GM10847 (cell line): ENCODE measurements around the gene SLC9A7.

ENCODE experiments used
- POLR2A ChIP-seq: IDR thresholded peaks from 2 replicates; pipeline ENCODE4 v1.6.1; 2011; ENCODE audit not compliant: insufficient read length; ENCODE audit errors: extremely low read depth

SLC9A7 gene

DNA sequence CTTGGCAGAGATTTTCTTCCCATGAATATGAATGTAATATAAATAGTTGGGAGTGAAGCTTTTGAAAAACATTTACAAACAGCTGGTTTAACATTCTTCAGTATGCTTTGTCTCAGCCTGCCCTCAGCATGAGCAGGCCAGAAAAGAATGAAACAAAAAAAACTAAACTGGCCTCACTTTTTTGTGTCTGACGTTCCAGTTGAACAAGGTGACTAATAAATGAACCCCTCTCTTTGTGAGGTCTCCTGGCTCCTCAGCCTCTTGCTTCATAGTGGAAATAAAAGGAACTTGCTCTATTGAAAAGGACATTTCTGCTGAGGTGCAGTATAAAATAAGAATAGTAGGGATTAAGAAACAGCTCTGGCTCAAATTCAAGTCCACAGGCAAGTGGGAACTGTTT, 176.0 kb downstream of the SLC9A7 start:
- TF ChIP-seq POLR2A, result no peak

DNA sequence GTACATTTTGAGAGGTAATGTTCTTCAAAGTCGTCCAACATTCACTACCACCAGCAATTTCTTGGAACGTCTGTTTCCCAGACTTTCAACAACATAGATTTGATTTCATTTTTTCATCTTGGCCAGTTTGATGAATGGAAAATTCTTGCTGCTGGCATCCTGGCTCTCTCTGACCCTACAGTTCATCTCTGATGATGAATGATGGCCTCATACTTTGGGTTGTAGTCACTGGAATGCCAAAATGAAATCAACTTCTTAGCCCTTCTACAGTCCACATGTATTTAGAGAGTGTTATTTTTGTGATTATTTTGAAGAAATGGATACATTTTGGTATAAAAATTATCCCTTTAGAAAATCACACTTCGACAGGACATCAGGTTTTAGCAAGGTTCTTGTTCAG, 176.6 kb downstream of the SLC9A7 start:
- TF ChIP-seq POLR2A, result no peak

DNA sequence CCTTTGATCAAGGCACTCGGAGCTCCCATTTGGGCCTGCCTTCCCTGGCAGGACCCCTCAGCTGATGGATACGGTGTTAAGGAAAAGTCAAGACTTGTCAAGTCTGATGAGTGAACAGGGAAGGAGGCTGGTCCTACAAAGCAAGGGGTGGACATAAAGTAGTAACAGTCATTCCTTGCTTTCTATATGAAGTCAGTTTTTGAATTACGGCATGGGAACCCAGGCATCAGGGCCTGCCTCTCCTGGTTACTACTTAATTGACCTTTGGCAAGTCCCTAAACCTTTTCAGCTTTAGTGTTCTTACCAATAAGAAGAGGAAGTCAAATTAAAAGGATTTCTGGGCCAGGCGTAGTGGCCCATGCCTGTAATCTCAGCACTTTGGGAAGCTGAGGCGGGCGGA, 178.3 kb downstream of the SLC9A7 start:
- TF ChIP-seq POLR2A, result no peak

DNA sequence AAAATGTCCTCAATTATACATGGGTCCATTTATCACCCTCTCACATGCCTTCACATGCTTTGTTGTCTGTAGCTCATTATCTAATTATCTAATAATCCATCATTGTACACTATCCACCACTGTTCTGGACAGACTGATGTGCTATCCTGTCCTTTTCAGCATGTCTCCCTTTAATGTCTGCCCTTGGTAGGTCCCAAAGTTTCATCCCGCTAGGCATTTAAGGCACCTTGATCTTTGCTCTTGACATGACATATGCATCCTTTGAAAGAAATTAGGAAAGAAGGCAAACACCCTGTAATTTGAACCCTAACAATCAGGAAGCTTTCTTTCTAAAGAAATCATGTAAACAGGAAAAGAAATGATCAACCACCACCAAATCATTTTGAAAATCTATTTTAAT, 179.7 kb downstream of the SLC9A7 start:
- no peak for TF ChIP-seq POLR2A

DNA sequence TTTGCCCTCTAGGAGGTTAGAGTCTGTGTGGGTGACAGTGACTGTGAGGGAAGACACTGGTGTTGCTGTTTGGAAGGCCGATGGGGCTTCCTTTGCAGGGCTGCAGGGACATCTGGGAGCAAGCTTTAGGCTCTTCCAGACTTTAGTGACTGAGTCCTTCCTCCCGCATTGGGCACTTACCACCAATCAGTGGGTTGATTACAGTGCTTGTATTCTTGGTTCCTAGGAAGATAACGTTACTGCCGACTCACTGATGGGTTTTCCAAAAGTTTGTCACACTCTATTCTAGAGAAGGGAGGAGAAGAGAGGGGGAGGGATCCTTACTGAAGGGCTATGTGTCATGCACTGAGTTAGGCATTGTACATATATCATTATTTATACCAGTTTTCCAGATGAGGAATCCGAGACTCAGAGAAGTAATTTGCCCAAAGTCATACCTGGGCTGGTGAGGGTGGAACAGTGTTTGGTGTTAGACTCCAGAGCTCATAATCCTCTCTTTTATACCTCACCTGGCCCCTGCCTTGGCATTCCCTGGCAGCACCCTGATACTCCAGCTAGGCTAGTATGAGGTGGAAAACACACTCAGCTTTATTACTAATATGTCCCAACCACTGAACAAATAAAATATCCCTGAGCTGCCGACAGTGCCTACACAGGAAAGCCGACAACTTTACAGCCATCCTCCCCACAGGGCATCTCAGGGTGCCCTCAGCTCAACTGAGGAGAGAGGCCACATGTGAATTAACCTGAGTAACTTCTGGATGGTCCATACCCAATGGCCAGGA, 181.5 kb downstream of the SLC9A7 start:
- TF ChIP-seq POLR2A, result no peak

DNA sequence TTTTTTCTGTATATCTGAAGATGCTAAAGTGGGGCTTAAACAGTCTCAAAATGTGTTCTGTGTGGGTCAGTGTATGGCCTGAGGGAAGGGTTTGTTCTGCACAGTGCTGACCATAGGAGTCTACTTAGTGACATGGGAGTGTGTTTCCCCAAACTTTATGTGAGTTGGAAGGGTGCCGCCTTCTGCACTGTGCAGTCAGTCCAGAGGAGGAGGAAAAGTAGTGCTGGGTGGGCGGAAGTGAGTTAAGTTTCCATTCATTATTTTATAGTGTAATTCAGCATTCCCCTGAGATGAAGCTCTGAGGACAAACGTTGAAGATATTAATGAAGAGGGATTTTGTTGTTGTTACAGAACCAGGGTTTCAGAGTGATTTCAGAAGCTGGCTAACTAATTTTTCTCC, 182.5 kb downstream of the SLC9A7 start:
- no peak for TF ChIP-seq POLR2A

DNA sequence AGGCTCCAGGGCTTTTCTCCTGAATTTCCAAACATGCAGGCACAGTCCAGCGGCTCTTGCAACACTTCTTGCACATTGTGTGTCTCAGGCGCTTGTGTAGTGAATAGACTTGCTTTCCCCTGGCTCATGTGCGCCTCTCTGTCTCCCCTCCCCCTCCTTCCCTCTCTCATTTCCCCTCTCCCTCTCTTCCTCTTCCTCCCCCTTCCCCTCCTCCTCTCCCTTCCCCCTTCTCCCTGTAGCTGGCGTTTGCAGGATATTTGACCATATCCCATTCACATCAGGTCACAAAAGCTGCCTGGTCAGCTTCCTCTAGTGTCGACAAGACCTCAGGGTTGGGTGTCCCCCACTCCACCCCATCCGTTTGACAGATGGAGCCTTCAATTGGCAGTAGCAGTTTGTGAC, 182.9 kb downstream of the SLC9A7 start:
- no peak for TF ChIP-seq POLR2A

DNA sequence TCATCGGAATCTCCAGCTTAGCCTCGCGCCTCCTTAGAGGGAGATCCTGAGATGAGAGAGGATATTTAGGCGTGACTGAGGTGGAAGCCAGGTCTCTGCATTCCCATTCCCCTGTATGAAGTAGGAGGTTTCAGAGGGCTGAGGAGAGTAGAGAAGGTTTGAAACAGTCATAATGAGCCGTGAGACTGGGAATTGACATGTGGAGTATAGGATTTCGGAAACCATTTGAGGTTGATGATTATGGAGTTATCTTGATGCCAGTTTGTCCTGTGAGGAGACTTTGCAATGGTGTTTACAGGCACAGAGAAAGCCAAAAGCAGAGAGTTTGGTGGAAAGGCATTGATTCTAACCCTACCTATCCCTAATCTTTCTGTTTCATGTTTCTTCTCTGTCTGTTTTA, 183.3 kb downstream of the SLC9A7 start:
- TF ChIP-seq POLR2A, result no peak

DNA sequence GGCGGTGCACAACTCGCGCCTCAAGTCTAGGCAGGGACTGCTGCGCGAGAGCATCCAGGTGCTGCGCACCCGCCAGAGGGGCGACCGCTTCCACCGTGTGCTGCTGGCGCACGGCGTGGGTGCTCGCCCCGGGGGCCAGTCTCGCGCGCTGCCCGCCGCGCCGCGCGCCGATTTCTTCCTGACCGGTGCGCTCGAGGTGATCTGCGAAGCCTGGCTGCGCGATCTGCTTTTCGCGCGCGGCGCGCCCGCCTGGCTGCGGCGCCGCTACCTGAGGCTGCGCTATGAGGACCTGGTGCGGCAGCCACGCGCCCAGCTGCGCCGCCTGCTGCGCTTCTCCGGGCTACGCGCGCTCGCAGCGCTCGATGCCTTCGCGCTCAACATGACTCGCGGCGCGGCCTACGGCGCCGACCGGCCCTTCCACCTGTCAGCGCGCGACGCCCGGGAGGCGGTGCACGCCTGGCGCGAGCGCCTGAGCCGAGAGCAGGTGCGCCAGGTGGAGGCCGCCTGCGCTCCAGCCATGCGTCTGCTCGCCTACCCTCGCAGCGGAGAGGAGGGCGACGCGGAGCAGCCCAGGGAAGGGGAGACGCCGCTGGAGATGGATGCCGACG, 184.0 kb downstream of the SLC9A7 start:
- TF ChIP-seq POLR2A, result no peak

DNA sequence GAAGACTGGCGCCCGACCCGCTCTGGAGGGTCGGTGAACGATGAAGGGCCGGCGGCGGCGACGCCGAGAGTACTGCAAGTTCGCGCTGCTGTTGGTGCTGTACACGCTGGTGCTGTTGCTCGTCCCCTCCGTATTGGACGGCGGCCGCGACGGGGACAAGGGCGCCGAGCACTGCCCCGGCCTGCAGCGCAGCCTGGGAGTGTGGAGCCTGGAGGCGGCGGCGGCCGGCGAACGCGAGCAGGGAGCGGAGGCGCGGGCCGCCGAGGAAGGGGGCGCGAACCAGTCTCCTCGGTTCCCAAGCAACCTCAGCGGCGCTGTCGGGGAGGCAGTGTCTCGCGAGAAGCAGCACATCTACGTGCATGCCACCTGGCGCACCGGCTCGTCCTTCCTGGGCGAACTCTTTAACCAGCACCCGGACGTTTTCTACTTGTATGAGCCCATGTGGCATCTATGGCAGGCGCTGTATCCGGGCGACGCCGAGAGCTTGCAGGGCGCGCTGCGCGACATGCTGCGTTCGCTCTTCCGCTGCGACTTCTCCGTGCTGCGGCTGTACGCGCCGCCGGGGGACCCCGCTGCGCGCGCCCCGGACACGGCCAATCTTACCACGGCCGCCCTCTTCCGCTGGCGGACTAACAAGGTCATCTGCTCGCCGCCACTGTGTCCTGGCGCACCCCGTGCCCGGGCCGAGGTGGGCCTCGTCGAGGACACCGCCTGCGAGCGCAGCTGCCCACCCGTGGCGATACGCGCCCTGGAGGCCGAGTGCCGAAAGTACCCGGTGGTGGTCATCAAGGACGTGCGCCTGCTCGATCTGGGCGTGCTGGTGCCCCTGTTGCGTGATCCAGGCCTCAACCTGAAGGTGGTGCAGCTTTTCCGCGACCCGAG, 184.8 kb downstream of the SLC9A7 start:
- TF ChIP-seq POLR2A, result no peak

DNA sequence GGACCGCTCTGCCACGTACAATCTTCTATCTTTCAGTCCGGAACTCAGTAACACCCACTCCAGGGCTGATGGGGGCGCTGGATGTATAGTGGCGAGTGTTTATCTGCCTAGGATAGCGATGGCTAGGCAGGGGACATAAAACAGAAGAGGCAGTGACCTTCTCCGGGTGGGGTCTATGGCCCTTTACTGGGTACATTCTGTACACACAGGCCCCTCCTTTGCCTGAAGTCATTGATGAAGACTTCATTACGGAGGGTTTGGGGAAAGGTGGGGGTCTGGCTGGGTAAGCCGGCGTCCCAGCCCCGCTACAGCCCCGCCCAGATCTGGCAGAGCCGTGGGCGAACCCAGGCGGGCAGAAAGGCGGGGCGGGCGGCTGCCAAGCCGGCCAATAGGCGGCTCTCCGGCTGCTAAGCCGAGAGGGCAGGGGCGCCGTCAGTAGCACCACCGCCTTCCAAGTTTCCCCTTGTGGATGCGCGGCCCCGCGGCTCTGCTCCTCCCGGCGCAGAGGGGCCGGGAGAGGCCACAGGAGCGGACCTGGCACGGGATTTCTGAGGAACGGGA, 185.5 kb downstream of the SLC9A7 start, which contains the start of gene CHST7:
Gene CHST7, plus strand, starts transcription at position 435 of the 561 bp plus-strand sequence. CDS start 167 bp downstream, outside the sequence.
- no peak for TF ChIP-seq POLR2A

DNA sequence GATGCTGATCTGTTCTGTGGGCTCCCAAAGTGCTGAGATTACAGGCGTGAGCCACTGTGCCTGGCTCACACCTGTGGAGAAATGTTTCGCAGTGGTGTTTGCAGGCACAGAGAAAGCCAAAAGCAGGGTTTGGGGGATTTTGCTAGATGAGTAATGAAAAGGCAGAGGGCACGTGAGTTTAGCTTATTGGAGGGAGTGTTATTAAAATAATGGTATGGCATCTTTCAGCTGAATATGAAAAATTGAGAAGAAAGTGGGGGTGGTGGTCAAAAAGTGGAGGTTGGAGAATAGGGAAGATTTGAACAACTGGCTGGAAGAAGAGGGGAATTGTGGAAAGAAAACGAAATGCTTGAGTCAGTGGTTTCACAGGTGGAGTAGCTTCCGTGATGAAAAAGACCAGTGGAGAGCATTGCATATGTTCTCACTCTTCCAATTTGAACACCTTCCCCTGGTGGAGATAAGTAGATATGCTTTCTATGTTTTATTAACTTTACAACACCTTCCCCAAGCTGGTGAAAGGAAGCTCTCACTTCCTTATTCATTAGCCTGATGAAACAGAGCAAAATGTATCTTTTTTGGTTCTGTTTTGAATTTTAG, 186.5 kb downstream of the SLC9A7 start:
- no peak for TF ChIP-seq POLR2A

DNA sequence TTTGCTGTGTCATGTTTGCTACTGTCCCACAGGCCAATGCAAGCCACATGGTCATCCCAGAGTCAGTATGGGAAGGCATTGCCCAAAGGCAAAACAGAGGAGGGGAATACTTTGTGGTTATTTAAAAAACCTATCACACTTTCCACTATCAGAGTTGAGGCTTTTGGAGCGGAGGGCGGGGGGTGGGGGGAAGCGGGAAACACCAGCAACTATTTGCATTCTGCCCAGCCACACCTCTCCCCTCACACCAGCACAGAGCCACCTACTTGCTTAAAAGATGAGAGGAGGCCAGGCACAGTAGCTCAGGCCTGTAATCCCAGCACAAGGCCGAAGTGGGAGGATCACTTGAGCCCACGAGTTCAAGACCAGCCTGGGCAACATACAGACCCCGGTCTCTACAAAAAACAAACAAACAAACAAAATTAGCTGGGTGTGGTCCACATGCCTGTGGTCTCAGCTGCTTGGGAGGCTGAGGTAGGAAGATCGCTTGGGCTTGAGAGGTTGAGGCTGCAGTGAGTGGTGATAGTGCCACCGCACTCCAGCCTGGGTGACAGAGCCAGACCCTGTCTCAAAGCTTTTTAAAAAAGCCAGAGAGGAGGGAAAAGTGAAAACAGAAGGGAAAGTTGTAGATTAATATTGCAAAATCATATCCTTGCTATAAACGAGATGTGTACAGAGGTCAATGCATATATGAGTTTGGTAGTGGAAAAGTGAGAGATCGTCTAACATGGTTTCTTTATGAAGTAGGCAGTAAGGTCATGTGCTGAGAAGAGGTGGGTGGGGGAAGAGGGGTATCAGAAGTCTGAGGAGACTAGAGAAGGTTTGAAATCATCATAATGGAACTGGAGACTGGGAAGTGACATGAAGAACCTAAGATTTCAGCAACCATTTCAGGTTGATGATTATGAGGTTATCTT, 187.2 kb downstream of the SLC9A7 start:
- no peak for TF ChIP-seq POLR2A

DNA sequence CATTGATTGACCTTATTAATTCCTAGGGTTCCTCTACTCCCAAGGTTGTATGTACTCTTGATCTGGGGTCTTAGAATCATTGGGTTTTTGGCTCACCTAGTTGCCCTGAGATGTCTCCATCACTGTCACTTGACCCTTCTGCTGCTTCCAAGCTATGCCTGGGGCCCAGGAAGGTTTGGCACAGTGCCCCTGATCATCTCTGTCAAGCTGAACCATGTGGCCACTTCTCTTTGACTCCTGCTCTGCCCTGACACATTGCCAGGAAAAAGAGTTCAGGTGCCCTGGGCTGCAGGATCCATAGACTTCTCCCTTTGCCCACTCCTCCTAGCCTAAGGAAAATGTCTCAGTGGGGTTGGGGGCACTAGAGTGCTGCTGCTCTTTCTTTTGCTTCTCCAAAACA, 189.3 kb downstream of the SLC9A7 start:
- no peak for TF ChIP-seq POLR2A
